ENCODE results near the gene ITSN2.
A peak's percentile ranks its signal among the peaks of the same experiment; 100 is the strongest.

DNA sequence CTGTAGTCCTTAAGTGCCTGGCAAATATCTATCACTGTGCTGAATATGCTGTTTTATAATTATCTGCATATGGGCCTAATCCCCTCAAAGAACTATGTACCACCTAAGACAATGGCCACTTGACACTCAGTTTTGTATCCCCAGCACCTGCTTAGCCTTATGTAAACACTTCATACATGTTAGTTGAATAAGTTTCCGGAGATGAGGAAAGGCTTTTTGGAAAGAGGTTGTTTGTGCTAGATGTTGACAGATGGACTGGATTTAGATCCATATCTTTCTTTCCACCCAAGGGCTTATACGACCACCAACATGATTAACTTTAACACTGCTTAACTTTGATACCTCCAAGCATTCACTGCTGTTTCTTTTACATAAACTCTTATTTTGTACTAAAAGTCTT is 122.2 kb downstream of the ITSN2 start:
- TF ChIP-seq GATA3 (IDR thresholded peaks at IDR 0.05; ENCODE audit: low read depth, low read length) (peak; percentile 86), GATA2 (IDR thresholded peaks at IDR 0.05; ENCODE audit: low read depth, low read length) (peak; percentile 72)
